Activated T-cell treated with anti-CD3 and anti-CD28 coated beads for 4 hours (primary cell): Measurements from ENCODE around the gene TCEANC.
"Not testable (repeated sequence)": the region's sequence is repeated elsewhere in the genome, so short reads cannot be mapped to it uniquely, and the experiment has no call there.

Experiments used
- DNase-seq: peaks from one replicate; pipeline ENCODE4 v3.0.0-alpha.2; 2020

Gene TCEANC, protein sequence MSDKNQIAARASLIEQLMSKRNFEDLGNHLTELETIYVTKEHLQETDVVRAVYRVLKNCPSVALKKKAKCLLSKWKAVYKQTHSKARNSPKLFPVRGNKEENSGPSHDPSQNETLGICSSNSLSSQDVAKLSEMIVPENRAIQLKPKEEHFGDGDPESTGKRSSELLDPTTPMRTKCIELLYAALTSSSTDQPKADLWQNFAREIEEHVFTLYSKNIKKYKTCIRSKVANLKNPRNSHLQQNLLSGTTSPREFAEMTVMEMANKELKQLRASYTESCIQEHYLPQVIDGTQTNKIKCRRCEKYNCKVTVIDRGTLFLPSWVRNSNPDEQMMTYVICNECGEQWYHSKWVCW

DNA sequence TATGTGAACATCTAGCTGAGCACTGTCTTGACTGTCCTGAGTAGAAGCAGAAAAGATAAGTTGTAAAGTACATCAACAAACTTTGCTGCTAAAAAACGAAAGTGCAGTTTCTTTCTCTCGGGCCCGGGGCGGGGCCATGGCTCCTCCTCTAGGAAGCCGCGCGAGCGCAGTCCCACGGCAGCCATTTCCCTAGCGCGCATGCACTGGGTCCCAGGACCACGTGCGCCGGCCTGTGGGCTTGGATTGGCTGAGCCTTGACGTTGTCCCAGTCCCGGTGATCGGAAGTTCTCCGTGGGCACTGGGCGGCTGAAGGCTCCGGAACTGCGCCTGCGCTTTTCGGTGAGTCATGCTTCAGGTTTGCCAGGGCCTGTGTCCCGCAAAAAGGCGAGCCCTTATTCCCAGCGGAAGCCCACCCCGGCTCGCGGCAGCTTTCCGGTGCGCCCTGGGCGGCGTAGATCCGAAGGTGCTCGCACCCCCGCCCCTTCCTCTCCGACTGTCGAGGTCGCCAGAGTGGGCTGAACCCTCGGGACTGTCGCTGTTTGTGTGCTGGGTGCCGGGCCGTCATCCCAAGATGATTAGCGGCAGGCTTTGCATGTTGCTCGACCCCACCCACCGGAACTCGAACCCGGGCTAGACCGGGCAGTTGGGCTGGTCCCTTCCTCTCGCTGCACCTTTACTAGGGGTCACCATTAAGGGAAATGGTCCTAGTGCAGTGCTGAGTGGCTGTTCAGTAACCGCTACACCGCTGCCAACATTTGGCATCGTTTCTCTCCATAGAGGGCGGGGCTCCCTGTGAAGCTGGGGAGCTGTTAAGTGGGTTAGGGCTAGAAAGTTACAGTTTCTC lies at the start of gene TCEANC:
Gene TCEANC (plus strand): TSS at position 292 of the 844 bp plus-strand sequence. CDS start 9,368 bp downstream, outside the sequence.
- DNase-seq = peak; percentile 82

DNA sequence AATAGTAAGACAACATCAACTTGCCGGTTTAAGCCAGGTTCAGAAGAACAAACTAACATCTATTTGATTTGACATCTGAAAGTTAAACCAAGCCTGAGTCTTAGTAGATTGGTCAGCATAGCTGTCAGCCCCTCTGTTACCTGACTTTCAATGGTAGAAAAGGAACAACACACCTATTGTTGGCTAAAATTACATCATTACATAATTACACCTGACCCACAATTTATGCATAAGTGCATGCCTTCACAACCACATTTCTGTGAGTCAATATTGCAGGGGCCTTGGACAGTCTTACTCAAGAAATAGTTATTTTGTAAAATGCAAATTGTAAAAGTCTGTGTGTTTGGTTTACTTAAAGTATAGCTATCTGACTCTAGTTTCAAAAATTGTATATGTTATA lies 47.3 kb upstream of the TCEANC start:
- DNase-seq = no peak

GRCh38 chrX:13607331-13607995 lies 45.5 kb upstream of the TCEANC start:
- no peak for DNase-seq

DNA sequence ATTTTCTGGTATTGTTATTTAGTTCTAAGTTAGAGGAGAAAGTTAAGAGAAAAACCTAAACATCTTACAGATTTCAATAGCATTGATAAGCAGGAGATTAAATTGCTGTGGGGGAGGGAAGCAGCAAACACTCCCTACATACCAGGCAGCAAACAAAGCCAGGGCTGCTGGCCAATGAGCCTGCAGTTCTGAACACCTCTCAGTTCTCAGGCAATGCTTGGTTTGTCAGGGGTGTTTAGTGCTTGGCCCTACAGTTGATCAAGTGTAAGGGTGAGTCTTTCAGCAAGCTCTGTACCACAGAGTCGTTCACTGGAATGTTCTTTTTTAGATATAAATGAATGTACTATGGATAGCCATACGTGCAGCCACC lies 45.0 kb upstream of the TCEANC start:
- no peak for DNase-seq

DNA sequence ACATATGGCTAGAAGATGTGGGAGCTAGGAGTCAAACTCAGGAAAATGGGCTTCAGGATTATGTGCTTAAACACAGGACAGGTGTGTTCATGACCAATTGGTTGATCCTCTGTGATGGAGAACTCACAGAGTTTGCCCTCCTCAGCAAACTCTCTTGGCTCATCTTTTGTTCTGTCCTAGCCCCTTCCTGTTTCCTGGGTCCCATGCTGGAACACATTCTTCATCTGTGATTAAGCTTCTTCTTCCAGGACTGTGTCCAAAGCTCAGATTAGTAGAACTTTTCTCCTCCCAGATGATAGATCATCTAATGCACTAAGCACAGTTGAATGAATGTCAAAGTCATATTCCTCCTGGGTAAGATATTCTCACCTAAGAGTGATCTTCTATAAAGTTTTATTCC lies 38.8 kb upstream of the TCEANC start:
- no peak for DNase-seq

DNA sequence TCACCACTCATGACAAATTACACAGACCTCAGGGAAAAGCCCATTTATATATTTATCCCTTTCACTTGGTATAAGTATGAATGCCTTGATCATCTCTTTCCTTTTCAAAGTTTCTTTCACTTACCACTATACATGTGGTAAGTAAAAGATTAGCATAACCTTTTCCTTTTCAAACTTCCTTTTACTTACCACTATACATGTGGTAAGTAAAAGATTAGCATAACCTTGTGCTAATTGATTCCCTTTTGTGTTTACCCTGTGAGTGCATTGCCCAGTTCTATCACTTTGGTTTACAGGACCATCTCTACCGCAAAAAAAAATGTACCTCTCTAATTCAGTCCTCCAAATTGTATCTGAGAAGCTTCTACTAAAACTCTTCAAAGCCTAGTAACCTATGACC lies 32.7 kb upstream of the TCEANC start:
- no peak for DNase-seq

DNA sequence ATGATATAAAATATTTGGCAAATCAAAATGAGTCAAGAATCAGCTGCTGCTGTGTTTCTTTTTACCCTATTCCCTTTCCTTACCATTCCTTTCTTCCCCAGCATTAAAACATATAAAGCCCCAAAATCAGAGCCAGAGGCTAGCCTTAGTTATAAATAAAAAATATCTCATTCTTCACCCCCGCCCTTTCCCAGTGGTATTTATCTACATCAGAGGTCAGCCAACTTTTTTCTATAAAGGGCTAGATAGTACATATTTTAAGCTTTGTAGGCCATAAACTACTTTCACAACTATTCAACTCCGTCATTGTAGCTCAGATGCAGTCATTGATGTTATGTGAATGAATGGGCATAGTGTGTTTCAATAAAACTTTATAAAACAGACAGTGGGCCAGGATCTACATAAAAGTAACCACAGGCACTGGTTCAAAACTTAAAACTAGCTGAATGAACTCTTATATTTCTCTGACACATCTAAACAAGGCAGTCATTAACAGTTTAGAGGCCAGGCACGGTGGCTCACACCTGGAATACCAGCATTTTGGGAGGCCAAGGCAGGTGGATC lies 30.5 kb upstream of the TCEANC start:
- DNase-seq = no peak

GRCh38 chrX:13627306-13627705 lies 25.6 kb upstream of the TCEANC start:
- DNase-seq = no peak

GRCh38 chrX:13637224-13637623 lies 15.7 kb upstream of the TCEANC start:
- not testable (repeated sequence) for DNase-seq

GRCh38 chrX:13638021-13638420 lies 14.9 kb upstream of the TCEANC start:
- DNase-seq = no peak

- DNase-seq = no peak
These were observed 14.1 kb upstream of the TCEANC start for GRCh38 chrX:13638826-13639225.

DNA sequence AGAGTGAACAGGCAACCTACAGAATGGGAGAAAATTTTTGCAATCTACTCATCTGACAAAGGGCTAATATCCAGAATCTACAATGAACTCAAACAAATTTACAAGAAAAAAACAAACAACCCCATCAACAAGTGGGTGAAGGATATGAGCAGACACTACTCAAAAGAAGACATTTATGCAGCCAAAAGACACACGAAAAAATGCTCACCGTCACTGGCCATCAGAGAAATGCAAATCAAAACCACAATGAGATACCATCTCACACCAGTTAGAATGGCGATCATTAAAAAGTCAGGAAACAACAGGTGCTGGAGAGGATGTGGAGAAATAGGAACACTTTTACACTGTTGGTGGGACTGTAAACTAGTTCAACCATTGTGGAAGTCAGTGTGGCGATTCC lies 11.3 kb upstream of the TCEANC start:
- DNase-seq = not testable (repeated sequence)

GRCh38 chrX:13645464-13646153 lies 7.3 kb upstream of the TCEANC start:
- DNase-seq = no peak

GRCh38 chrX:13646154-13646549 lies 6.8 kb upstream of the TCEANC start:
- DNase-seq = no peak

DNA sequence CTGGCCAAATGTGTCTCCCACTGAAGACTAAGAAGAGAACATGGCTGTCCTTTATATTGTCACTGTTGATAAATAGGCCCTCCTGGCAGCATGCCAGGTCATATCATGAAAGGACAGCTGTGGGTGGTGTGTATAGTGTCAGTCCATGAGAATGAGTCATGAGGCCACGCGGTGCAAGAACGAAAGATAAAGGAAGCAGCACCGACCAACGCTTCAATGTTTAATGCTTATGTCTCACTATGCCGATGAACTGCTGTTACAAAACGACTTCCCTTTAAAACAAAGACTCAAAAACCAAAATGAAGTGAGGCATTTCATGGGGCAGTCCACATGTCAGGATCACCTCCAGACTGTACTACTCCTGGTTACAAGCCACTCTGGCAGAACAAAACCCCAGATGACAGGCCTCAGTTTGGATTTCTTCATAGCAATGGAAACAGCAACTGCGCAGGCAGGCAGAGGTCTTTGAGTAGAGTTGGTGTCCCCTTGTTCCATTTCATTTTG lies 5.2 kb upstream of the TCEANC start:
- DNase-seq = peak; percentile 26

GRCh38 chrX:13648336-13648735 lies 4.6 kb upstream of the TCEANC start:
- not testable (repeated sequence) for DNase-seq

DNA sequence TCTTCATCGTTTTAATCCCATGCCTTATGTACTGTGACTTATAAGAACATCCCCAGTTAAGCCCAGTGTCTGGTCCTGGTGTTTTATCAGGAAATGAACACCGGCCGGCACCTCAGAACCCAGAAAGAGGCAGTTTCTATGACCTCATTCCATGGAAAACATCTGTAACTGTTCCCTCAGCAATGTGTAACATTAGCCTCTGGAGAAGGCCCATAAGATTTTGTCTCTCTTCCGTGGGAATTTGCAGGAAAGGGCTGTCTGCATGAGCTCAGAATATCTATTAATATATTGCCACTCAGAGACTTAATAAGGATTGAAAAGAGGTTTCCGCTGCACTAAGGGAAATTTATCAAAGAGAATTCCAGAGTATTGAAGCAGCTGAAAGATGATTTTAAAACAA lies 3.1 kb upstream of the TCEANC start:
- no peak for DNase-seq

GRCh38 chrX:13650318-13650717 lies 2.6 kb upstream of the TCEANC start:
- no peak for DNase-seq

GRCh38 chrX:13651150-13651549 lies 1.8 kb upstream of the TCEANC start:
- no peak for DNase-seq

GRCh38 chrX:13652287-13652793 lies 601 bp upstream of the TCEANC start:
- no peak for DNase-seq

DNA sequence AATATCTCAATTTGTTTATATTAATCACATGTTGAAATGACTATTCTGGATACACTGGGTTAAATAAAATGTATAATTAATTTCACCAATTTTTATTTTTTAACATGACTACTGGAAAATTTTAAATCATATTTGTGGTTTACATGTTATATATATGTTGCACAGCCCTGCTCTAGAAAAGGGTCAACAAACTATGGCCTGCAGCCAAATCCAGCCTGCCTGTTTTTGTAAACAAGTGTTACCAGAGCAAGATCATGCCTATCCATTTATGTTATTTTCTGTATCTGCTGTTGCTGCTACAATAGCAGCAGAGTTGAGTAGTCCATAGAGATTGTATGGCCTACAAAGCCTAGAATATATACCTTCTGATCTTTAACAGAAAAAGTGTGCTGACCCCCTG lies 1.2 kb downstream of the TCEANC start:
- no peak for DNase-seq

DNA sequence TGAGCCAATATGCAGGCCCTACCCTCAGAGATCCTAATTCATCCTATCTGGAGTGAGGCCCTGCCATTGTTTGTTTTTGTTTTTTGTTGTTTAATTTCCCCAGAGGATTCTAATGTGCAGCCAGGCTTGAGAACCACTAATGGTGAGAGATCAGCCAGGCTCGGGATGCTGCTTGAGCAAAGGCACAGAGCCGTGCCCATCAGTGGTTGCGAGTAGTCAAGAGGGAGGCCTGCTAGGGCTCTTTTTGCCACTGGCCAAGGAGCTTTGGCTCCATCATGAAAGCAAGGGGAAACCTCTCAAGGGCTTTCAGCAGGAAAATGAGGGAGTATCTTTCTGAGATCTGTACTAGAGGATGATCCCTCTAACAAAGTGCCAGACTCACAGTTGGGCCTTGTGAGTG lies 2.7 kb downstream of the TCEANC start:
- DNase-seq = no peak
